HUES64 (cell line): Measurements from ENCODE around the gene RACGAP1.

ENCODE experiments used
- H3K27ac ChIP-seq: 2 replicates; pipeline ENCODE4 v1.7.0; 2013; ENCODE audit warnings: low read depth, low read length, inconsistent platforms
- H3K27me3 ChIP-seq: 2 replicates; pipeline ENCODE4 v1.6.1; 2013; ENCODE audit warnings: mild to moderate bottlenecking, low read length; ENCODE audit not compliant: insufficient read depth
- H3K36me3 ChIP-seq: 2 replicates; pipeline ENCODE4 v1.6.1; 2013; ENCODE audit warnings: mild to moderate bottlenecking, low read length; ENCODE audit not compliant: insufficient read depth
- H3K4me1 ChIP-seq: 2 replicates; pipeline ENCODE4 v1.6.1; 2013; ENCODE audit warnings: mild to moderate bottlenecking, low read length, moderate library complexity; ENCODE audit not compliant: insufficient read depth
- H3K4me3 ChIP-seq: 2 replicates; pipeline ENCODE4 v1.5.1; 2013; ENCODE audit warnings: mild to moderate bottlenecking, low read length, moderate library complexity
- H3K9ac ChIP-seq: 2 replicates; pipeline ENCODE4 v1.6.1; 2013; ENCODE audit warnings: mild to moderate bottlenecking, low read depth, low read length
- H3K9me3 ChIP-seq: 2 replicates; pipeline ENCODE4 v1.6.1; 2013; ENCODE audit warnings: low read depth, low read length; ENCODE audit not compliant: insufficient read depth
- WGBS: fragments of 150-250, 120-280 bp; methylation state at CpG from one replicate; pipeline ENCODE4 v1.1.7; 2013; ENCODE audit warnings: missing lambda C conversion rate; 5-methylcytosine and 5-hydroxymethylcytosine counted together

RACGAP1 gene

GRCh38 chr12:50052964-50053363 is 27.7 kb upstream of the RACGAP1 start:
- Histone ChIP-seq H3K27me3 (peaks cover 93% of the 10 kb centered on the region), H3K27ac (no peak overlapping the region), H3K9me3 (no peaks in the 10 kb centered on the region), H3K36me3 (no peaks in the 10 kb centered on the region), H3K4me3 (no peak overlapping the region), H3K4me1 (peaks cover 9% of the 10 kb centered on the region; the same call in 1 of the 2 replicates), H3K9ac (no peak overlapping the region)
- 88% methylated on average over 7 of the region's 7 CpGs for WGBS

GRCh38 chr12:50052544-50052943 is 27.2 kb upstream of the RACGAP1 start:
- H3K4me3 ChIP-seq, result no peak overlapping the region
- no peak overlapping the region for H3K9ac ChIP-seq
- no peak overlapping the region for H3K27ac ChIP-seq
- H3K27me3 ChIP-seq, result peaks cover 94% of the 10 kb centered on the region
- H3K36me3 ChIP-seq, result no peaks in the 10 kb centered on the region
- no peaks in the 10 kb centered on the region for H3K9me3 ChIP-seq
- peaks cover 9% of the 10 kb centered on the region; the same call in 1 of the 2 replicates for H3K4me1 ChIP-seq

GRCh38 chr12:50051101-50051806 is 26.0 kb upstream of the RACGAP1 start:
- H3K36me3 ChIP-seq, result no peaks in the 10 kb centered on the region
- peak overlapping the region; percentile 55 for H3K4me3 ChIP-seq
- no peaks in the 10 kb centered on the region for H3K9me3 ChIP-seq
- H3K9ac ChIP-seq, result no peak overlapping the region
- H3K27ac ChIP-seq, result no peak overlapping the region; the same call in 1 of the 2 replicates
- WGBS, result 13% methylated on average over 14 of the region's 14 CpGs
- H3K4me1 ChIP-seq, result peaks cover 5% of the 10 kb centered on the region; the same call in 1 of the 2 replicates
- H3K27me3 ChIP-seq, result peaks cover 88% of the 10 kb centered on the region

GRCh38 chr12:50050410-50051098 is 25.3 kb upstream of the RACGAP1 start:
- Histone ChIP-seq H3K27me3 (peaks cover 81% of the 10 kb centered on the region), H3K9ac (peak overlapping the region; percentile 38; the same call in 1 of the 2 replicates)

GRCh38 chr12:50050119-50050385 is 24.8 kb upstream of the RACGAP1 start:
- peaks cover 5% of the 10 kb centered on the region; the same call in 1 of the 2 replicates for H3K4me1 ChIP-seq
- 83% methylated on average over 3 of the region's 3 CpGs for WGBS
- H3K9me3 ChIP-seq, result no peaks in the 10 kb centered on the region
- H3K9ac ChIP-seq, result peak overlapping the region; percentile 38; the same call in 1 of the 2 replicates
- no peak overlapping the region for H3K27ac ChIP-seq
- H3K27me3 ChIP-seq, result peaks cover 77% of the 10 kb centered on the region
- peak overlapping the region; percentile 55 for H3K4me3 ChIP-seq
- no peaks in the 10 kb centered on the region for H3K36me3 ChIP-seq

More at GRCh38 chr12:50050410-50051098, 25.3 kb upstream of the RACGAP1 start:
- Histone ChIP-seq H3K4me3 (peak overlapping the region; percentile 55), H3K36me3 (no peaks in the 10 kb centered on the region), H3K9me3 (no peaks in the 10 kb centered on the region), H3K27ac (no peak overlapping the region), H3K4me1 (peaks cover 5% of the 10 kb centered on the region; the same call in 1 of the 2 replicates)
- WGBS, result 8% methylated on average over 36 of the region's 37 CpGs

GRCh38 chr12:50049254-50050118 is 24.2 kb upstream of the RACGAP1 start:
- no peaks in the 10 kb centered on the region for H3K36me3 ChIP-seq
- H3K27ac ChIP-seq, result no peak overlapping the region
- no peaks in the 10 kb centered on the region for H3K9me3 ChIP-seq
- H3K9ac ChIP-seq, result no peak overlapping the region
- peaks cover 71% of the 10 kb centered on the region for H3K27me3 ChIP-seq
- H3K4me1 ChIP-seq, result peaks cover 5% of the 10 kb centered on the region; the same call in 1 of the 2 replicates
- WGBS, result 84% methylated on average over 3 of the region's 3 CpGs
- no peak overlapping the region for H3K4me3 ChIP-seq

- Histone ChIP-seq H3K27ac (no peak overlapping the region), H3K9ac (no peak overlapping the region), H3K4me1 (peaks cover 5% of the 10 kb centered on the region; the same call in 1 of the 2 replicates), H3K9me3 (no peaks in the 10 kb centered on the region), H3K36me3 (no peaks in the 10 kb centered on the region), H3K27me3 (peaks cover 61% of the 10 kb centered on the region), H3K4me3 (no peak overlapping the region)
- WGBS, result 89% methylated on average over 6 of the region's 7 CpGs
Measured at GRCh38 chr12:50047693-50048250, 22.5 kb upstream of the RACGAP1 start.

- Histone ChIP-seq H3K9ac (no peak overlapping the region), H3K4me1 (no peaks in the 10 kb centered on the region), H3K9me3 (no peaks in the 10 kb centered on the region), H3K4me3 (no peak overlapping the region), H3K36me3 (no peaks in the 10 kb centered on the region), H3K27ac (no peak overlapping the region), H3K27me3 (peaks cover 39% of the 10 kb centered on the region)
- 87% methylated on average over 6 of the region's 6 CpGs for WGBS
Measured at GRCh38 chr12:50043854-50044253, 18.6 kb upstream of the RACGAP1 start.

- Histone ChIP-seq H3K9me3 (no peaks in the 10 kb centered on the region), H3K4me3 (no peak overlapping the region), H3K27me3 (peaks cover 34% of the 10 kb centered on the region), H3K27ac (no peak overlapping the region), H3K36me3 (no peaks in the 10 kb centered on the region), H3K4me1 (no peaks in the 10 kb centered on the region), H3K9ac (no peak overlapping the region)
- 89% methylated on average over 1 of the region's 2 CpGs for WGBS
Measured at GRCh38 chr12:50043308-50043707, 18.0 kb upstream of the RACGAP1 start.

- peaks cover 28% of the 10 kb centered on the region for H3K27me3 ChIP-seq
- no peaks in the 10 kb centered on the region for H3K9me3 ChIP-seq
- no peaks in the 10 kb centered on the region for H3K36me3 ChIP-seq
- no peak overlapping the region for H3K27ac ChIP-seq
- 89% methylated on average over 6 of the region's 6 CpGs for WGBS
- no peak overlapping the region for H3K9ac ChIP-seq
- H3K4me1 ChIP-seq, result no peaks in the 10 kb centered on the region
- no peak overlapping the region for H3K4me3 ChIP-seq
Measured at GRCh38 chr12:50042693-50043092, 17.4 kb upstream of the RACGAP1 start.
